Measurements from ENCODE around the gene QKI.

GRCh38 chr6:163415620-163416556 lies 1.4 kb downstream of the QKI start:
- TF ChIP-seq POLR2A (IDR thresholded peaks at IDR 0.05) (no peak), CTCF (IDR thresholded peaks at IDR 0.05) (no peak)

Data from lower leg skin (tissue), 3 donors.